Measurements from ENCODE around the gene NINJ2.
"Not testable (repeated sequence)": the region's sequence is repeated elsewhere in the genome, so short reads cannot be mapped to it uniquely, and the experiment has no call there.

The NINJ2 gene

DNA sequence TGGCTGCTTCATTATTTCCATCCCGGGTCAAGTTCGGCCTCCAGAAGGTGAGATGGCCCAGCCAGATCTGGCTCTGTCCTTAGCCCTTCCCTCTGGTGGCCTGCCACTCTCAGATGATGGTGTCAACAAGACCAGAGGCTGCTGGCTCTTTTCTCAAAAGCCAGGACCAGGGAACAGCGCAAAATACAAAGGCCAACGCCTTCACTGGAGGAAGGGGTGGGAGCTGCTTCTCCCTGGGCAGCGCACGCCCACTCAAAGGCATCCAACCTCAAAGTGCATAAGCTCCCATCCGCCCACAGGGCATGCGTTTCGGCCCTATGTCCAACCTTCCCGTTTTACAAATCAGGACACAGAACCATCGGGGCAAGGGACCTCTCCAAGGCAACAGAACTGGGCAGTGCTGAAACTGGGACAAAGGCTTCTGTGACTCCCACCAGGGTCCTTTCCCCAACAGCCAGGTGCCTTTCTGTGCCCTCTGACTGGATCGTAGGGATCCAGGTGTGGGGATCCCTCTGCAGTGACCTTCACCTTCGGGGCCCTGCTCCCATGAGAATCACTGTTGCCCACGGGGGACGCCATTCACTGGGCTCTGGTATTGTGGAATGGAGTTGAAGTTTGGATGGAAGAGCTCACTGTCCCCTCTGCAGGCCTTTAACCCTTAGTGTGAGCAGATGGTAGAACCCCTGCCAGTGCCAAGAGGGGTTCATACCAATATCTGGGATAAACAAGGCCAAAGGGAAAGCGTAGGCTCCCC is 76.8 kb downstream of the NINJ2 start:
- DNase-seq (ENCODE audit: low read depth in 2 of 2), result no peak

DNA sequence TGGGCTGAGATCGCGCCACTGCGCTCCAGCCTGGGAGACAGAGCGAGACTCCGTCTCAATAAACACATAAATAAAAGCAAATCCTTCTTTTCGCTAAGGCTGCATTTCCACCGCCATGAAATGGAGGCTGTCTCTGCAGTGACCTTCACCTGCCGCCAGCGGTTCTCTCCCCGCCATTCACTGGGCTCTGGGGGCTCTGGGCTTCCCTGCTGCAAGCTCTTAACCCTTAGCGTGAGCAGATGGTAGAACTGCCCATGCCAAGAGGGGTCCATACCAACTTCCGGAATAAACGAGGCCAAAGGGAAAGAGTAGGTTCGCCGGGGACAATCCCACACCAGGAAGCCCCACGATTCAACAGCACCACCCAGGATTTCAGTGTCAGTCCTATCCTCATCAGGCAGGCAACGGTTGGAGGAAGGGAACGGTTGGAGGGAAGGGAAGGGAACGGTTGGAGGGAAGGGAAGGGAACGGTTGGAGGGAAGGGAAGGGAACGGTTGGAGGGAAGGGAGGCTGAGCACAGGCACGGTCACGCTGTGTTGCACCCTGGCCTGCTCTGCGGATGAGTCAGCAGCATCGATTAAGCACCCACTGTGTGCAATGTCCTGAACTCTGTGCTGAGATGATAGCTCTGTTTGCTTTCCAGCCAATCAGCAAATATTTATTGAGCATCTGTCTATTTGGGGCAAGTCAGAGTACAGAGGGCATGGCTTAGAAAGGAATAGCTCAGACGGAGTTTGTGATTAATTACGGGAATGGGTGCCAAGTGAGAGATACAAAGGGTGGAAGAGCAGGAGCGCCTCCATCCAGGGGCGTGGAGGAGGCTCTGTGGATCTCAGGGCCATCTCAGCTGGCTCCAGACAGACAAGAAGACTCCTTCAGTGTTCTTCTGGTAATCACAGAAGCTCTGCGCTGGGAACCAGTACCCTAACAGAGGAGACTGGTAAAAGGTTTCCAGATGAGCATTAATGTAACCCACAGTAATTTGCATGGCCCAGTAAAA is 77.9 kb downstream of the NINJ2 start:
- no peak for DNase-seq (ENCODE audit: low read depth in 2 of 2)

DNA sequence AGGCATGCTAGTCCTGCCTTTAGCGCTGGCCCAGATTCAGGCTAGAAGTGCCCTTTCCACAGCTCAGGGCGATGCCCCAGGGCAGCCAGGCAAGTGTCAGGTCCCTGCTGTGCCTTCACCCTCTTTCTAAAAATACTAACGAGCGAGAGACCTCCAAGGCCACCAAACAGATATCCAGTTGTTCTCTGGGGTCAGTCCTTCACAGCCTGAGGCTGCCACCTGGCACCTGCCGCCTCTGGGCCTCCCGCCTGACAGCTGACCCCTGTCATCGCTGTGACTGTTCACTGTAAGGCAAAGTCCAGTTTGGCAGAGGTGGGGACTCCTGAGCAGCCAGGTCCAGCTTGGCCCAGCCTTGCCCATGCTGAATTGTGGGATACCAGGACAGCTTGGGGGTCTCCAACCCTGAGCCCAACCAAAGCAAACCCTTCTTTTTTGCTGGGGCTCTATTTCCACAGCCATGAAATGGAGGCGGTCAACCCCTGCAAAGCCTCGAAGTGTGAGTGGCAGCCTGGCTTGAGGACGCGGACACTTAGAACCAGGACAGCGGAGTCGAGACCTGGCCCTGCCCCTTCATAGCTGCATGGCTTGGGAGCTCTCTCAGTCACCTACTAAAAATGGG is 79.9 kb downstream of the NINJ2 start:
- no peak for DNase-seq (ENCODE audit: low read depth in 2 of 2)

DNA sequence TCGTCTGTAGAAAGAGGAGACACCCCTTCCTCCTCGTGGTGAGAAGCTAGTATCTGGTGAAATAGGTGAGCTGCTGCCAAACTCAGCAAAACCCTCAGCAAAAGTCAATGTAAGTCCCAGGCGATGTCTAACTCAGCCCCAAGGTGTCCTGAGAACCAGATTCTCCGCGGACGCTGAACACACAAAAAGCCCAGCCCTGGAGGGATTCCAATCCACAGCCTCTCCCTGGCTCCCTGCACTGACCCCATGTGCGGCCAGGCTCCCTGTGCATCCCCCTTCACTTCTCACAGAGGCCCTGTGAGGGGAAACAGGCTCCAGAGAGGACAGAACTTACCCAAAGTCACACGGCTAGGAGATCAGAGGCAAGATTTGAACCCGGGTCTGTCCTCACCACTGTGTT is 81.5 kb downstream of the NINJ2 start:
- no peak for DNase-seq (ENCODE audit: low read depth in 2 of 2)

DNA sequence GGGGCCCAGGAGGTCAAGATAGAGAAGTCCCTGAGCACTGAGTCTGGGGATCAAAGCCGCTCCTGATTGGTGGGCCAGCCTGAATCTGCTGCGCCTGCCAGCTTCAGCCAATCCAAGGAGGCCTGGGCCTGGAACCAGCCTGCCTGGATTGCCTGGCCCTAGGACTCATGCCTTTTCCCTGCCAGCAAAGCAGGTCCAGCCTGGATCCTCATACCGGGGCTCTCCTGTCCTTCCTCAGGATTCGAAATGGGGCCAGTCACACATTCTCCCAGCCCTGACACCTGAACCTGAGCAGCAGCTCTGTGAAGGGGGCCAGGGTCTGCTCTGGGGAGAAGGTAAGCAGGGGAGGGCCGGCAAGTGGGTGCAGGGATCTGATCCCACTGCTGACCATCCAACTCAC is 81.9 kb downstream of the NINJ2 start:
- no peak for DNase-seq (ENCODE audit: low read depth in 2 of 2)

DNA sequence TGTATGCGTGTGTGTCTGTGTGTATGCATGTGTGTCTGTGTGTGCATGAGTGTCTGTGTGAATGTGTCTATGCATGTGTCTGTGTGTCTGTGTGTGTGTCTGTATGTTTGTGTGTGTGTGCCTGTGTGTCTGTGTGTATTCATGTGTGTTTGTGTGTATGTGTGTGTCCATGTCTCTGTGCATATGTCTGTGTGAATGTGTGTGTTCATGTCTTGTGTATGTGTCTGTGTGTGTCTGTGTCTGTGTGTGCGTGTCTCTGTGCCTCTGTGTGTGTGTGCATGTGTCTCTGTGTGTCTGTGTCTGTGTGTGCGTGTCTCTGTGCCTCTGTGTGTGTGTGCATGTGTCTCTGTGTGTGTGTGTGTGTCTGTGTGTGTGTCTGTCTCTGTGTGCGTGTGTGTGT is 82.4 kb downstream of the NINJ2 start:
- no peak for DNase-seq (ENCODE audit: low read depth in 2 of 2)

DNA sequence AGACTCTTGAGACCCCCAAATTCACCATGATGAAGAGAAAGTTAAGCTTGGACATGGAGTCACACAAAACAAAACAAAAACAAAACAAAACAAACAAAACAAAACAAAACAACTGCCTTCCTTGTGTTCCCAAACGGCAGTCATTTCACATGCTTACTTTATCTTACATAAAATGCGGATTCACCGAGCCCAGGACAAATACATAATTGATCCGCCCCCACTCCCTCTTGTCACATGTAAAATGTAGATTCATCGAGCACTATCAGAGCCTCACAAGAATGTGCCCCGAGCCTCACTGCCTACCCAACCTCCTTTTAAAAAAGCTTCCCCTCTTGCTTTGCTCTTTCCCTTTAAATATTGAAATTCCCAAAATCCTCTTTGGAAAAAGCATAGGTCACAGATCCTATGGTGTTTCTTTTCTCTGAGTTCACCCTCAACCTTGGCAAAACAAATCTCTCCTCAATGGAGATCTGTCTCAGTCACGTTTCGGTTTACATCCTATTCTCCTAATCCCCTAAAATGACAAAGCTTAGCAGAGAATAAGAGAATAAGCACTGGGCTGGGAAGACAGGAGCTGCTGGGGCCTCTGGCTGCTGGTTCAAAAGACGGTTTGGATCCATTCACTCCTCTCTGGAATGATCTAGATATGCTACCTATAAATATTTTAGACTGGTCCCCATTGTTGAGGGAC is 83.7 kb downstream of the NINJ2 start:
- DNase-seq (ENCODE audit: low read depth in 2 of 2), result no peak

DNA sequence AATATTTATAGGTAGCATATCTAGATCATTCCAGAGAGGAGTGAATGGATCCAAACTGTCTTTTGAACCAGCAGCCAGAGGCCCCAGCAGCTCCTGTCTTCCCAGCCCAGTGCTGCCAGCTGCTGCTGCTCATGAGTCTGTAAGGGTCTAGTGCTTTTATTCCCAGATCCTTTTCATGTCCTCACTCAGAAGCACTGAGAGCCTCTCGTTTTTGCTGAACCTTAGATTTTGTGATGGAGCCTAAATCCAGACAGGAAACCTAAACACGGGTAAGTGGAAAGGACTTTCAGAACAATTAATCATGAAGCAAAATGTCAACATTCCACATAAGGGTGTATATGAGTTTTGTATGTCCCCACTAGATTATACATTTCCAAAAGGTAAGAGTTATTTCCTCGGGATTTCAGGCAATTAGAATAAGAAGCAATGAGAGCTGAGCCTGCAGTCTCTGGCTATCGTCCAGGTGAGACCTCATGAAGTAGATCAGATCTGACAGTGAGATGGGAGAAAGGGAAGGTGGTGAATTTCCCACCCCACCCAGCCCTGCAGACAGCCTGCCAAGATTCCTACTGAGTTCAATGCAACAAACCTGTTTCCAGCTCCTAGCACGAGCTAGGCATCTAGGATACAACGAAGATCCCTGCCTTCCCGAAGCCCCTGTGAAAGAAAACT is 84.4 kb downstream of the NINJ2 start:
- DNase-seq (ENCODE audit: low read depth in 2 of 2), result no peak

DNA sequence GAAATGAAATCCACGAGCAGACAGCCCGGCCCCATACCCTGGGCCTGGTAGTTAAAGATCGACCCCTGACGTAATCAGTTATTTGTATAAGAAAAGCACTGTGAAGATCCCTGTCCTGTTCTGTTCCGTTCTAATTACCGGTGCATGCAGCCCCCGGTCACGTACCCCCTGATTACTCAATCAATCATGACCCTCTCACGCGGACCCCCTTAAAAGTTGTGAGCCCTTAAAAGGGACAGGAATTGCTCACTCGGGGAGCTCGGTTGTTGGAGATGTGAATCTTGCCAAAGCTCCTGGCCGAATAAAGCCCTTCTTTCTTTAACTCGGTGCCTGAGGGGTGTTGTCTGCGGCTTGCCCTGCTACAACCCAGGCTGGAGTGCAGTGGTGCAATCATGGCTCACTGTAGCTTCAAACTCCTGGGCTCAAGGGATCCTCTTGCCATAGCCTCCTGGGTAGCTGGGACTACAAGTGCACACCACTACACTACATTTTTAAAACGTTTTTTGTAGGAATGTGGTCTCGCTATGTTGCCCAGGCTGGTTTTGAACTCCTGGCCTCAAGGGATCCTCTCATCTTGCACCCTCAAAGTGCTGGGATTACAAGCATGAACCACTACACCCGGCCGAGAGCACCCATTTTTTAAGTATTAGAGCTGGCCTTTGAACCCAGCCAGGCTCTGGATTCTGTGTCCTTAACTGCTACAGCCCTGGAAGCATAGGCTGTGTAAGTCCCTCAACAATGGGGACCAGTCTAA is 85.1 kb downstream of the NINJ2 start:
- DNase-seq (ENCODE audit: low read depth in 2 of 2), result not testable (repeated sequence)

DNA sequence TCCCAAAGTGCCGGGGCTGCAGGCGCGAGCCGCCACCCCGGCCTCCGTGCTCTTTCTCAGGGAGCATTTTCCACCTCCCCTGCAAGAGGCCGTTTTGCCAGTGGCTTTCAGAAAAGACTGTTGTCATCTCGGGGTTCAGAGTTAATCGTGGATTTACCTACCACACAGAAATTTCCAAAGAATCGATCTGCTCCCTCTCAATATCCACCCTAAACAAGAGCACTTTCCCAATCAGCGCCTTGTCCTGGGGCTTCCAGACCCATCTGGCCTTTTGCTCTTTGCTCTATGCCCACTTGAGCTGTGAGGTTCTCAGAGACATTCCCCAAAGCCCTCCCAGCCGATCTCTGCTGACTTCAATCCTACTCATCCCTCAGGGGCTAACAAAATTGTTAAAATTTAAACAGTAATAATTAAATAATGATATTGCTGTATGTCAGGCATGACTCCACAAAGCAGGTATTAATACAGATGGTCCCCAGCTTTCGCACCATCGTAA is 86.6 kb downstream of the NINJ2 start:
- no peak for DNase-seq (ENCODE audit: low read depth in 2 of 2)

DNA sequence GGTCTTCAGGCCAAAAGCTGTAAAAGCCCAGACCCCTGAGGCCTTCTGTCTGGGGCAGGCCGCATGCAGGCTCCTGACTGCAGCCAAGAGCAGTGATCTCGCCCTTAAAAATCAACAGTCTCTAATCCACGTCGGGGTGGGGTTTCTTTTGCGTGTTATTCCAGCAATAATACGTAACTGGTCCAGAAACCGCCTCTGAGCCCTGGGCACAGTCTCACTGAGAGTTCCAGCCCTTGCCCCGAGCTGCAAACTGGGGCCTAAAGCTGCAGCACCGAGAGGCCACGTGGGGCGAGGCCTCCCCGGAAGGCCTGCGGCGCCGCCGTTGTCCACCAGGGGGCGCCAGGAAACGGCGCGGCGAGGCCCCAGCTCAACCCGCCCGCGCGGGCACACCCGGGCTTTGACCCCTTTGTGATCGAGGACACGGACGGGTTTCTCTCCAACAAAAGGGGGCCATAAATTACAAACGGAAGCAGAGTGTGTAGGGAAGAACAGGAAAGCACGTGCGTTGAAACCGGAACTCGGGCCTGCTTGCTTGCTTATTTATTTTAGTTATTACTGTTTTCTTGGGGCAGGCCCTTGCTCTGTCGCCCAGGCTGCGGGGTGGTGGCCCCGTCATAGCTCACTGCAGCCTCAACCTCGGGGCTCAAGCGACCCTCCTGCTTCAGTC is 87.2 kb downstream of the NINJ2 start:
- peak; percentile 64 to 75 for DNase-seq (ENCODE audit: low read depth in 2 of 2)

DNA sequence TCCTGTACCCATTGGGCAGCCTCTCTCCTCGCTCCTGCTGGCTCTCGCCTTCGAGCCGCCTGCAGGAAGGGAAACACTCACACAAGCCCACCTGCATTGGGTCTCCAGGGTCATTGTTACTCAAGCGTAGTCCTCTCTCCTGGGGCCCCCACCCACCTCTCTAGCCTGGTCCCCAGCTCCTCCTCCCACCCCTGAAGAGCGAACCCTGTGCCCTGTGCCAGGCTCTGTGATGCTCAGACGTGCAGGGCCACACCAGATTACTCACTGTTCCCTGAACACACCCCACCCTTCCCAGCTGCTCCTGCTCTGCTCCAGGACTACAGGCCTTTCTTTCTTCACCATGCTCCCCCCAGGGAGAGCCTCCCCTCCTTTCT is 88.1 kb downstream of the NINJ2 start:
- no peak for DNase-seq (ENCODE audit: low read depth in 2 of 2)

DNA sequence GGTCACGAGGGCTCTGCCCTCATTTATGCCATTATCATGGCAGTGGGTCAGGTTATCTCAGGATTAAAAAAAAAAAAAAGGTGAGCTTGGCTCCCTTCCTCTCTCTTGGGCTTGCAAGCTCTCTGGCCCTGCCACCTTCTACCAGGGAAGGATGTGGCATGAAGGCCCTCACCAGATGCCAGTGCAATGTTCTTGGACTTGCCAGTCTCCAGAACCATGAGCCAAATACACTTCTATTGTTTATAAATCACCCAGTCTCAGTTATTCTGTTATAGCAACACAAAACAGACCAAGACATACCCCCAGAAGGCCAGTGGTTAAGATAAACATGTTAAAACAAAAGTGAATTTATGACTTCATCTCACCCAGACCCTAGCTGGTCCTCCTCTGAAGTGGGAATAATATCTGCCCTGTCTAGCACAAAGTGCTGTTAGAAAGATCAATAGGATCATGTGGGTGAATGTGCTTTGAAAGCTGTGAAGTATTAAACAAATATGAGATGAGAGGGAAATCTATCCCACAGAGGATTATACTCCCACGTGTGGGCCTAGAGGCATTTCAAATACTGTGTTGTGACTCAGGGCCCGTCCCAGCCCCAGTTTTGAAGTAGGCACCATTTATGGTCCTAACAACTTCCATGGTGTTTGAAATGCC is 88.6 kb downstream of the NINJ2 start:
- no peak for DNase-seq (ENCODE audit: low read depth in 2 of 2)

DNA sequence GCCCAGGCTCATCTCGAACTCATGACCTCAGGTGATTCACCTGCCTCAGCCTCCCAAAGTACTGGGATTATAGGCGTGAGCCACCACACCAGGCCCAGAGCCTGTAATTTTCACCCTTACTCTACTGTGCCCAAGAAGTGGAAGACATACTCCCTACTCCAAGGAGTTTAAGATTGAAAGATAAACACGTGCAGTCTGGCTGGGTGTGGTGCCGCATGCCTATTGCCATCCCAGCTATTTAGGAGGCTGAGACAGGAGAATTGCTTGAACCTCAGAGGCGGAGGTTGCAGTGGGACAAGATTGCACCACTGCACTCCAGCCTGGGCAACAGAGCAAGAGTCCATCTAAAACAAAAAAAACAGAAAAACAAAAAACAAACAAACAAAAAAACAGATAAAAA is 90.0 kb downstream of the NINJ2 start:
- no peak for DNase-seq (ENCODE audit: low read depth in 2 of 2)

DNA sequence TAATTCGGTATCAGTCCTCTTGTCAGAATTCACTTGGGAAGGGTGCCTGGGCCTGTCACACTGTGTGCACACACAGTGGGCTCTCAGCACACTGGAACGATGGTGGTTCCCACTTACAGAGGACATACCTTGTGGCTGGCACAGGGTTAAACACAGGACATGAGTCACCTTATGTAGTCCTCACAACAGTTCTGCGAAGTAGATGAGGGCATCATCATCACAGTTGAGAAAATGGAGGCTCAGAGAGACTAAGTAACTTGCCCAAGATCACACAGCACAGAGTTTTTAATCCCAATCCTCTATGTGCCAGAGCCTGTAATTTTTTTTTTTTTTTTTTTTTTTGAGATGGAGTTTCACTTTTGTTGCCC is 90.7 kb downstream of the NINJ2 start:
- DNase-seq (ENCODE audit: low read depth in 2 of 2), result no peak

DNA sequence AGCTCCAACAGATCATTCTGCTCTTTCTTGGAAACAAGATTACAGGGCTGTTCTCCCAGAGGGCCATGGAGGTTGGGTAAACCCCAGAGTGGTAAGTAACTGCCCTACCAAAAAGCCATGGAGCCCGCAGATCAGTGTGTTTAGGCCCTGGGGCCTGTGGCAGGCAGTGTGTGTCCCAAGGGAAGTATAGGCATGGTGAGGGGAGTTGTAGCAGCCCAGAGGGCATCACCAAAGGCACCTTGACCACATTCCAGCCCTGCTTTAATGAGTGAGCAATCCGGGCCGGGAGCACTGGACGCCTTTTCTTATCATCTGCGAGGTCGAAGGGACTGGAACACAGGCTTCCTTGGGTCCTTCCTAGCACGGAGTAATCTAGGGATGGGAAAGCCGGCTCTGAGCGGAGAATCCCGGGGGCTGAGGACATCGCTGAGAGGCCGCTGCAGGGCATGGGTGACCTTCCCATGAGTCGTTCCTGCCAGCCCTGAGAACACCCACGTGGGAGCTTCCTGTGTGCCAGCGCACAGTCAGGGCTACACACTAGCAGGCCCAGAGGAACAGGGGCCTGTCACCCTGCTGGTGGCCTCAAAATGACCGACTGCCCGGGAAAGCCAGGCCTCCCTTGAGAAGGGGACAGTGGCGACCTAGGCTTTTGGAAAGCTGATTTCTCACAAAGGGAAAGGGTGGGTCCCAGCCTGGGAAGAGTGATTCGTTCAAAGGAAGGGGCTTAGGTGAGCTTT is 91.3 kb downstream of the NINJ2 start:
- no peak for DNase-seq (ENCODE audit: low read depth in 2 of 2)

DNA sequence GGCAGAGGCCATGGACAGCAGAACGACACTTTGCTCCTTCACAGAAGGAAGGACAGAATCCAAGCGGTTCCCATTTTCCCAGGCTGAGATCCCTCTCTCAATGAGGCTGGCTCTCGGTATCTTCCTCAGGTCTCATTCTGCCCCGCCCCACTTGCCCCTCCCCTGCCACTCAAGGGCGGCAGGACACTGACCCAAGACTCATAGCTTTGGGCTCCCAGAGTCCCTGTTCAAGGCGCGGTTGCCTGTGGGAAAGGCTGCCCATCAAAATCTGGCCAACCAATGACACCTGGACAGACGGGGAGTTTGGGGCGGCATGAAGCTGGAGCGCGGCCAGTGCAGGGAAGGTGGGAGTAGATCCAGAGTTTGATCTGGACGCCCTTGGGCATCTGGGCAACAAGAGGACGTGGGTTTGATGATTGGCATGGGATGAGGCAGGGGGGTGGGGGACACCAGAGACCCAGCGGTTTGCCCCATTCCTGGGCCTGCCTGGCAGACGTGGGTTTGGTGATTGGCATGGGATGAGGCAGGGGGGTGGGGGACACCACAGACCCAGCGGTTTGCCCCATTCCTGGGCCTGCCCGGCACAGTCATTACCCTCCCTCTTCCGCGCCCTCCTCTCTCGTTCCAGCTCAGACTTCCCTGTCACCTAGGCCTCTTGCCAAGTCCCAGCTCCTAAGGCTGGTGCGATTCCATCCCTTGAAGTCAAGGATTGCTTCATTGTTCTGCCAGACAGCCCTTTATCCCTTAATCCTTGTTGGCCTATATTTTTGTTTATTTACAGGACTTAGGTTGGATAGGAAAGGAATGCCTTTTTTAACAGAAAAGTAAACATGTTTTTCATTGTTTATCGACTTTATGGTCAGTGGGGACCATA is 92.1 kb downstream of the NINJ2 start:
- no peak for DNase-seq (ENCODE audit: low read depth in 2 of 2)

DNA sequence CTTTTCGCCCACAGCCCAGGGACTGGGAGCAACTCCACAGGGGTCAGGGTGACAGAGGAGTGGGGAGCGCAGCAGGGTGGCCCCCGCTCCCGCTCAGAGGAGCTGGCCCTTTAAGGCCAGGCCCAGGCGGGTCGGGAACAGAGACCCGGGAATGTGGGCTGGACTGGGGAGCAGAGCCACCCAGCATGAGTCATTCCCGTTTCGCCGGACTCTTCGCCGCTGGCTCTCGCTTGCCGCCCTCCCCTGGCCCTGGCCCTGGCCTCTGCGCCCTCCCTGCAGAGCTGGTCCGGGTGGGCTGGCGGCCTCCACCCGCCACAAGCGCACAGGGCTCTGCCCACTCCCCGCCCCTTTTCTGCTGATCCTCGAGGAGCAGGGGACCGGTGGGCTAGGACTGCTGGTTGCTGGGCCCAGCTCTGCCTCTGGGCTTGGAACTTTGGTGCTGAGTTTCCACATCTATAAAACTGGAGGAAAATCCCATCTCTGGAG is 92.8 kb downstream of the NINJ2 start:
- no peak for DNase-seq (ENCODE audit: low read depth in 2 of 2)
